ENCODE data around the gene MICAL2. TPM values are rescaled to one million over a fixed set of nuclear protein-coding genes. Genes with fewer than 3 reads are reported as not detected.

Gene MICAL2
- total and polyA plus RNA-seq, 7 donors, result 6.8 to 45.7 (median 15.0) TPM

GRCh38 chr11:12154871-12155668 is 44.7 kb downstream of the MICAL2 start:
- H3K27ac ChIP-seq, result no peak overlapping the region
- no peaks in the 10 kb centered on the region for H3K36me3 ChIP-seq (ENCODE audit: insufficient read depth in 1 of 2, low read depth in 1 of 2)
- no peaks in the 10 kb centered on the region for H3K27me3 ChIP-seq (ENCODE audit: insufficient read depth in 3 of 3, low read length in 2 of 3)
- ATAC-seq (no peak), DNase-seq (no peak)
- intact Hi-C loops (cut with DNase I), result loop anchor here in 1 of 2 donors (5.0 kb wide), 1 partner anchor 82 kb away; no protein-coding TSS in a partner anchor
- WGBS, 3 donors, result 96 to 98% (median 98%) methylated on average over 6 of the region's 6 CpGs
- TF ChIP-seq, protein P1, sequence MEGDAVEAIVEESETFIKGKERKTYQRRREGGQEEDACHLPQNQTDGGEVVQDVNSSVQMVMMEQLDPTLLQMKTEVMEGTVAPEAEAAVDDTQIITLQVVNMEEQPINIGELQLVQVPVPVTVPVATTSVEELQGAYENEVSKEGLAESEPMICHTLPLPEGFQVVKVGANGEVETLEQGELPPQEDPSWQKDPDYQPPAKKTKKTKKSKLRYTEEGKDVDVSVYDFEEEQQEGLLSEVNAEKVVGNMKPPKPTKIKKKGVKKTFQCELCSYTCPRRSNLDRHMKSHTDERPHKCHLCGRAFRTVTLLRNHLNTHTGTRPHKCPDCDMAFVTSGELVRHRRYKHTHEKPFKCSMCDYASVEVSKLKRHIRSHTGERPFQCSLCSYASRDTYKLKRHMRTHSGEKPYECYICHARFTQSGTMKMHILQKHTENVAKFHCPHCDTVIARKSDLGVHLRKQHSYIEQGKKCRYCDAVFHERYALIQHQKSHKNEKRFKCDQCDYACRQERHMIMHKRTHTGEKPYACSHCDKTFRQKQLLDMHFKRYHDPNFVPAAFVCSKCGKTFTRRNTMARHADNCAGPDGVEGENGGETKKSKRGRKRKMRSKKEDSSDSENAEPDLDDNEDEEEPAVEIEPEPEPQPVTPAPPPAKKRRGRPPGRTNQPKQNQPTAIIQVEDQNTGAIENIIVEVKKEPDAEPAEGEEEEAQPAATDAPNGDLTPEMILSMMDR (IDR thresholded peaks at IDR 0.05), result no peak
- peaks cover 13% of the 10 kb centered on the region for H3K4me1 ChIP-seq
- H3K9me3 ChIP-seq, result no peaks in the 10 kb centered on the region
- H3K4me3 ChIP-seq, result no peak overlapping the region

DNA sequence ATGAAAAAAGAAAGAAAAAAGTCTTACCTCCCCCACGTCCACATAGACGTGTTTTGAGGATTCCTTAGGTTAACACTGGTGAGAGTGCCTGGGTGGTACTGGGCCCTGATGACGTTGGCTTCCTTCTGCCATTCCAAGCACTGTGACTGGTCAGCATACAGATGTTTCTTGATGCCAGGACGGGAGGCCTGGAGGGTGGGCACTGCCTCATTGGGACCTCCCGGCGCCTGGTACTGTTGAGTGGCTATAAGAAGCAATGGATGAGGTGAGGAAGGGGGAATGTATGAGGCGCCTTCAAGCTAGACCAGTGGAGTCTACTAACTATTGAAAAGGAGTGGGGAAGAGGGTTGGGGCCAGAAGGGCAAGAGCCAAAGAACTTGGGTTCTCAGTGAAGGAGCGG is 45.3 kb downstream of the MICAL2 start:
- no peak for ATAC-seq
- DNase-seq, result no peak
- 96 to 98% (median 96%) methylated on average over 8 of the region's 8 CpGs for WGBS, 3 donors
- H3K9me3 ChIP-seq, result no peaks in the 10 kb centered on the region
- intact Hi-C loops (cut with DNase I), result loop anchor here in 1 of 2 donors (5.0 kb wide), 1 partner anchor 82 kb away; no protein-coding TSS in a partner anchor
- TF ChIP-seq, protein P1 (IDR thresholded peaks at IDR 0.05), result no peak
- no peaks in the 10 kb centered on the region for H3K36me3 ChIP-seq (ENCODE audit: insufficient read depth in 1 of 2, low read depth in 1 of 2)
- H3K27me3 ChIP-seq (ENCODE audit: insufficient read depth in 3 of 3, low read length in 2 of 3), result no peaks in the 10 kb centered on the region
- H3K4me1 ChIP-seq, result peaks cover 19% of the 10 kb centered on the region
- no peak overlapping the region for H3K4me3 ChIP-seq
- H3K27ac ChIP-seq, result no peak overlapping the region

DNA sequence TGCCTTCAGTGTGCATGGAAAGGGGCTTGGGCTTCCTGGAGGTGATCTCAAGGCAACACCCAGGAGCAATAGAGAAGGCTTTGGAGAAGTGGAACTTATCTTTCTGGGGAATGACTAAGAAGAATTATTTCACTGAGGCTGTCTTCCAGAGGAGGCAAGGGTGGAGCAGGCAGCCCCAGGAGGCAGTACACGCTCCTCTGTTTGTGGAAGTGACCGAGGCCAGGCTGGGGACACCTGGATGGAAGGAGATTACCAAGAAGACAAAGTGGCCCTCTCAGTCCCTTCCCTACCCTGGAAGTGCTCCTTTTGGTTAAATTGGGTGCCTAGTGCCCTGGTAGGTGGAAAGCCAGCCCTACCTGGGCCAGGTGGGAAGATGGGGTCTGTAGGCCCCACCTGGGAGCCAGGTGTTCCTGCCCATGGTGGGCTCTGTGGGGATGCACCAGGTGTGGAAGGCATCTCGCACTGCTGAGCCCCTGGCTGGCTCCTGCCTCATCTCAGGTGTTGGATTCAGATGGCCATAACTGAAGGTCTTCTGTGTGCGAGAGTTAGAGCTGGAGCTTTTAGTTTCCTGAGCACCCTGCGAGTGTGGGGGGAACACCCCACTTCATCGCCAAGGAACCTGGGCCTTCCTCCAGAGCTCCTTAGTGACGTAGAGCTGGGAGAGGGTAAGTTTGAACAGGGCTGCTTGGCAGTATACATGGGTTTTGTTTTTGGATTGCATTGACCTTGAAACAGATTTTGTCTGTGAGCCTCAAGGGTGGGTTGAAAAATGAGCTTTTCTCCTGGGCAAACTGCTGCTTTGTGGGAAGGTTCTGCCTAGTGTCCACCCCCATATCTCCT is 46.1 kb downstream of the MICAL2 start:
- intact Hi-C loops (cut with DNase I), result loop anchor here in 1 of 2 donors (5.0 kb wide), 1 partner anchor 81 kb away; no protein-coding TSS in a partner anchor

DNA sequence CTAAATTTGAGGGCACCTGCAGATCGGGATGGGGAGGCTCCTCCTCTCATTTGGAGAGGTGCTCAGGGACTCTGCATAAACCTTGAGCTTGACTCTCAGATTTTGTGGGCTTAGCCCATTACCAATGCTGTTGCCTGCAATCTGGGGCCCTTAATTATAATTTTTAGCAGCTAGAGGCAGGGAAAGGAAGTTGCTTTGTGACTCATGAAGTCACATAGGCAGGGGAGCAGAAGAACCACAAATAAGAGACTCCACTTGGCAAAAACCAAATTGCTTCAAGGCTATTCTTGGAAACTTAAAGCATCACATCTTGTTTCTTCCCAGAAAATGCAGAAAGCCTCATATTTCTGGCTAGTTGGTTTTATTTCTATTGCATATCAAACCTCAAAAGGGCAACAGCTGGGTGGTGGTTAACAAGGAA is 46.9 kb downstream of the MICAL2 start:
- no peak for ATAC-seq
- intact Hi-C loops (cut with DNase I), result loop anchor here in 1 of 2 donors (5.0 kb wide), 1 partner anchor 80 kb away; no protein-coding TSS in a partner anchor
- Histone ChIP-seq H3K27me3 (ENCODE audit: insufficient read depth in 3 of 3, low read length in 2 of 3) (no peaks in the 10 kb centered on the region), H3K27ac (peak overlapping the region; percentile 36), H3K4me1 (peaks cover 26% of the 10 kb centered on the region), H3K9me3 (no peaks in the 10 kb centered on the region), H3K4me3 (no peak overlapping the region), H3K36me3 (ENCODE audit: insufficient read depth in 1 of 2, low read depth in 1 of 2) (peaks cover 0 to 4% of the 10 kb centered on the region in 2 donors)
- TF ChIP-seq, protein P1 (IDR thresholded peaks at IDR 0.05), result no peak
- WGBS, 3 donors, result 56 to 82% (median 72%) methylated on average over 1 of the region's 1 CpG
- no peak for DNase-seq

More for the DNA sequence above, 46.1 kb downstream of the MICAL2 start:
- WGBS, 3 donors, result 95 to 96% (median 95%) methylated on average over 7 of the region's 7 CpGs
- no peaks in the 10 kb centered on the region for H3K36me3 ChIP-seq (ENCODE audit: insufficient read depth in 1 of 2, low read depth in 1 of 2)
- no peak for DNase-seq
- H3K9me3 ChIP-seq, result no peaks in the 10 kb centered on the region
- H3K27me3 ChIP-seq (ENCODE audit: insufficient read depth in 3 of 3, low read length in 2 of 3), result no peaks in the 10 kb centered on the region
- TF ChIP-seq, protein P1 (IDR thresholded peaks at IDR 0.05), result no peak
- peaks cover 26% of the 10 kb centered on the region for H3K4me1 ChIP-seq
- ATAC-seq, result no peak
- no peak overlapping the region for H3K4me3 ChIP-seq
- peak overlapping the region; percentile 36 for H3K27ac ChIP-seq

Data from psoas muscle (tissue), 8 donors.